Middle frontal gyrus (tissue), 1 donor: ENCODE measurements around the gene OR7C1.
"Not testable (repeated sequence)": the region's sequence is repeated elsewhere in the genome, so short reads cannot be mapped to it uniquely, and the experiment has no call there.

Experiments used
- DNase-seq: peaks from one replicate; pipeline ENCODE4 v3.0.0-alpha.2; 2015; ENCODE audit warnings: low spot score; ENCODE audit errors: extremely low spot score

OR7C1 gene

DNA sequence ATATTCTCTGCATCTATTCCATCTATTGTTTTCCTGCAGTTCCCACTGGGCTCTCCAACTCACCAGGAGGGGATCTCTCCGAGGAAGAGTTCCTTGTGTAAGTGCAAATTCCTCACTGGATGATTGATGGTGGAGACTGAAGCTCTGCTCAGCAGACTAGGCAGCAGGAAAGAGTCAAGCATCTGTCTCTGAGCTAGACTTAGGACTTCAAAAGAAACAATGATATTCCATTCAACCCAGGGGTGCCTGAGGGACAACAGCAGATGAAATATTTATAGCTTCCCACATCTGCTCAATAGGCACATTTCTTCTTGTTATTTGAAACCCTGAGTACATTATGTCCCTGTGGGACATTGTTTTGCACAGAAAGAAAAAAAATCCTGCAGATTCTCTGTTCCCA lies at the start of gene OR7C1, which contains the start of gene OR7A5:
TSS of gene OR7C1 (minus strand) at position 175 of the 400 bp plus-strand sequence. CDS start 35,049 bp downstream, outside the sequence.
TSS of gene OR7A5 (minus strand) at position 175 of the 400 bp plus-strand sequence. CDS start 6,944 bp downstream, outside the sequence.
- no peak for DNase-seq

DNA sequence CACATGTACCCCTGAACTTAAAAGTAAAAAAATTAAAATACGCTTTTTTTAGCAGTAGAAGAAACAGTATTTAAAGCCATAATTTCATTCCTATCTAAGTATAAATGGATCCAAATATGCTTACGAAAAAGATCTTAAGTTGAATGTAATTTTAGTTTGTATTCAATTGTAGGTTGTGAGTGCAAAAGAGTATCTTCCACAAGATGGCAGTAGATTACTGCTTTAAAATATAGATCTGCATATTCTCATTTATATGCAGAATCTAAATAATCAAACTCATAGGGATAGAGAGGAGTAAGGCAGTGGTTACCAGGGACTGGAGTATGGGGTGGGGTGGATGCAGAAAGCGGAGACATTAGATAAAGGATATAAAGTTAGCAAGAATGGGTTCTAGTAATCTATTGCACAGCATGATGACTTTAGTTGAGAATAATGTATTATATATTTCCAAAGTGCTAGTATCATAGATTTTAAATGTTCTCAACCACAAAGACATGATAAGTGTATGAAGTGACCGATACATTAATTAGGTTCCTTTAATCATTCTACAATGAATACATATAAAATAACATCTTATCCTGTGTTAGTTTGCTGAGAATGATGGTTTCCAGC lies 36.7 kb upstream of the OR7C1 start:
- no peak for DNase-seq

DNA sequence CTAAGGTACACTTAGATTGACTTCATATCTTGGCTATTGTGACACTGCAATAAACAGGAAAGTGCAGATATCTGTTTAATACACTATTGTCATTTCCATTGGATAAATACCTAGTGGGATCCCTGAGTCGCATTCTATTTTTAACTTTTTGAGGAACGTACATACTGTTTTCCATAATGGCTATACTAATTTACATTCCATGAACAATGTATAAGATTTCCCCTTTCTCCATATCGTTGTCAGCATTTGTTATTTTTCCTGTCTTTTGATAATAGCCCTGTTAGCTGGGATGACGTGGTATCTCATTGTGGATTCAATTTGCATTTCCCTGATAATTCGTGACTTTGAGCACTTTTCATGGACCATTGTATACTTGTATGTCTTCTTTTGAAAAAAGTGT lies 33.5 kb upstream of the OR7C1 start:
- DNase-seq, result no peak

DNA sequence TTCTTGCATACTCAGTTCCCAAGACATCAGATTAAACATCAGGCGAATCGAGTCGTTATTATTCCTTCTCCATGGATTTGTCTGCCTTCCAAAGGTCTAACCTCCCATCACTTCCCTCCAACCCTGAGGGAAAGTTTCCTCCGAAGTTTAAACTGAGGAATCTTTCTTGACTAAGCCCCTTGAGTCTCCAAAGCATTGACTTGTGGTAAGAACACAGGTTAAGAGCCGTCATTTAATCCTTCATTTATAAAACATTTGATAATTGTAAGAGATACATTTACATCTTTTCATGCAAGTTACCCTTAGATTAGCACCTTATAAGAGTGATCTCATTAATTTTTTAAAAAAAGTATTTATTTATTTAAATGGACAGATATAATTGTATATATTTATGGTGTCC lies 13.8 kb upstream of the OR7C1 start, which contains the start of gene OR7A10:
TSS of gene OR7A10 (minus strand) at position 101 of the 400 bp plus-strand sequence. CDS start 7,045 bp downstream, outside the sequence.
- DNase-seq, result no peak

DNA sequence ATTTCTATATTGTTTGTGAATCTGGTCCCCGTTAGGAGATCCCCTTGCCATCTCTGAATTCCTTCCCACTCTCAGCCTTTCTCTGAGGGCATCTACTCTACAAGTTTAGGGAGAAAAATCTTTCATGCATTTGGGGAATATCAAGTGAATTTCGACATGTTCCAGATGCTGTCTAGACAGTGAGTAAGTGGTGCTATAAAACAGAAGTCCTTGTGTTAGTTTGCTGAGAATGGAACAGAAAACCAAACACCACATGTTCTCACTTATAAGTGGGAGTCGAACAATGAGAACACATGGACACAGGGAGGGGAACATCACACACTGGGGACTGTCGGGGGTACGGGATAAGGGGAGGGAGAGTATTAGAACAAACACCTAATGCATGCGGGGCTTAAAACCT lies 8.6 kb upstream of the OR7C1 start:
- DNase-seq, result no peak

DNA sequence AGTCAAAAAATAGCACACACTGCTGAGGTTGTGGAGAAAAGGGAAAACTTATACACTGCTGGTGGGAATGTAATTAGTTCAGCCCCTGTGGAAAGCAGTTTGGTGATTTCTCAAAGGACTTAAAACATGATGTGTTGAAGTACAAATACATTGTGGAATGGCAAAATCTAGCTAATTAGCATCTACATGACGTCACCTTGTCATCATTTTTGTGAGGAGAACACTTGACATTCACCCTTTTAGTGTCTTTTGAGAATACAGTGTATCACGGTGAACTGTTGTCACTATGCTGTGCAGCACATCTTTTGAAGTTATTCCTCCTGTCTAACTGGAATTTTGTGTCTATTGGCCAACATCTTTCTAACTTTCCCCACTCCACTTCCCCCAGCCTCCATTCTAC lies 8.2 kb upstream of the OR7C1 start:
- DNase-seq, result no peak

DNA sequence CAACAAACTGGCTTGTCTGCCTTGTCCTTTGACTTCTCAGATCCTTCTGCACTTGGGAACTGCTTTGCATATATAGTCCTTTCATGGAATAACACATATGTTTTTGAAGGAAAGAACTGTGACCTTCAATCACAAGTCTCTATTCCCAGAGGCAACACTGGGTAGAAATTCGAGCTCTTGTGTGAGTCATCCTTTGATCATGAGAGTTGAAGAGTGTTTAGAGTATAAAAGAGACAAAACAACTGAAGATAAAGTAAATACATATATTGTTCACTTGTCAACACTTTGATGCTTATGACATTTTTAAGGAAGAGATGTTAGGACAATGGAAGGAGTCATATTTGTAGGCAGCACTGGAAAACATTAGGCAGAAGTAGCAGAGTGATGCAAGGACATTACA lies 5.2 kb upstream of the OR7C1 start:
- no peak for DNase-seq

DNA sequence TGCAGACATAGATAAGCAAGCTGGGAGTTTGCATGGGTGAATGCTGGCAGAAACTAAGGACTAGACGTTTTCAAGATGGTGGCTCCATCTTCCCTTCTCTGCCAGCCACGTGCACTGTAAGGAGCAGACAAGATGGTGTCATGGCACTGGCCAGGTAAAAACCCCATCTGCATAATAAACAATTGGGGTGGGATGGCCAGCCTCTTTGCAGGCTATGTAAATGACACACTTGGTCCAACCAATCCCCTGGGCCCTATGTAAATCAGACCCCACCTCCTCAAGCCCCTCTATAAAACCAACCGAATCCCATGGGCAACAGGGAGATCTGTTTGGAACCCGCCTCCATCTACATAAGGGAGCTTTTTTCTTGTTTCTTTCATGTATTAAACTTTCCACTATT lies 2.4 kb upstream of the OR7C1 start:
- DNase-seq, result no peak

DNA sequence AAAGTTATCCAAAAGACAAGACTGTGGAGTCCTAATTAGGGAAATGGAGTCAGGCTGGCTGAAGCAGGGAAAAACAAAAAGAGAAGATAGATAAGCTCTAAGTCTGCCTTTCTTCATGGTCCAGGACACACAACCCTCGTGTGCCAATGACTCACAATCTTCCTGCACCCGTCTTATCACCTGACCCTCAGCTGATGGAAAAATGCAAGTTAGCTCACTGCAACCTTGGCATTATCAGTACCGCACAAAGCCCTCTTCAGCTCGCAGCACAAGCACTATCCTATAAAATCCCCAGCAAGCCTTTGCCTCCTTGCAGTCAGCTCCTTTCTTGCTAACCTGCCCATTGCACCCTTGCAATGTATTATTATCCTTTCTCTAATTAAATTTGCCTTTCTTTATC lies 4.3 kb downstream of the OR7C1 start:
- DNase-seq, result no peak

DNA sequence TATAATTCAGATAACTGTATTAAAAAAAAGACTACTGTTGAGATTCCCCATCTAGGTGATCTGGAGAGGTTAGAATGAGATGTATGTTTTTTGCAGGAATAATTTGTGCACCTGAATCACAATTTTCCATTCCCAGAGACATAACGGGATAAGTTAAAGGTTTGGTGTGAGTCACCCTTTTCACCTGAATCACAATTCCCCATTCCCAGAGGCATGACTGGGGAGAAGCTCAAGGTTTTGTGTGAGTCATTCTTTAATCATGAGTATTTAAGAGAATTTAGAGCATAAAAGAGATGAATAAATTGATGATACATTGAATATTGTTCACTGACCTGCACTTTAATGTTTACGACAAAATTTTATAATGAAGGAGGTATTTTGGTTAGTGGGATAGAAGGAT lies 9.0 kb downstream of the OR7C1 start:
- DNase-seq, result no peak

DNA sequence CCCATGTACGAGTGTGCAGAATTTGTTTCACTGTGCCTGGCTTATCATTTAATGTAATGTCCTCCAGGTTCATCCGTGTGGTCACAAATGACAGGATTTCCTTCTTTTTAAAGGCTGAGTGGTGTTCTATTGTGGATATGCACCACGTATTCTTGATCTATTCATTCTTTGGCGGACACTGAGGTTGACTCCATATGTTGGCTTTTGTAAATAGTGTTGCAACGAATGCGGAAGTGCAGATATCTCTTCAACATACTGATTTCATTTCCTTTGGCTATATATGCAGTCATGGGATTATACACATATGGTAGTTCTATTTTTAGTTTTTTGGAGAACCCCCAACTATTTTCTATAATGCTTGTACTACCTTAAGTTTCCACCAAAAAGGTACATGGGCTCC lies 13.0 kb downstream of the OR7C1 start:
- no peak for DNase-seq

DNA sequence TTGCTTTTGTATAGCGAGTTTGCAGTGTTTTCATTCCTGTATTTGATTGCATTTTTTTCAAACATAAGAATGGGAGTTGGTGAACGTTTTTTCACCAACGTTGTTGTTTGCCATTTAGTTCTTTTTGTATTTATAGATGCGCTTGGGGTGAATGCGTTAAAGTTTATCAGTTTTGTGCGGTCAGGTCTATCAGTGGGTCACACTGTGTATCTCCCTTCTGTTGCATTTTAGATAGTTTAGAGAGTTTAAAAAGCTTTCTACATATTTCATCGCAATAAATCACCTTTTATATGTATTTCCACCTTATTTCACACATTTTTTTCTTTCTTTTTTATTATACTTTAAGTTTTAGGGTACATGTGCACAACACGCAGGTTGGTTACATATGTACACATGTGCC lies 16.4 kb downstream of the OR7C1 start:
- no peak for DNase-seq

DNA sequence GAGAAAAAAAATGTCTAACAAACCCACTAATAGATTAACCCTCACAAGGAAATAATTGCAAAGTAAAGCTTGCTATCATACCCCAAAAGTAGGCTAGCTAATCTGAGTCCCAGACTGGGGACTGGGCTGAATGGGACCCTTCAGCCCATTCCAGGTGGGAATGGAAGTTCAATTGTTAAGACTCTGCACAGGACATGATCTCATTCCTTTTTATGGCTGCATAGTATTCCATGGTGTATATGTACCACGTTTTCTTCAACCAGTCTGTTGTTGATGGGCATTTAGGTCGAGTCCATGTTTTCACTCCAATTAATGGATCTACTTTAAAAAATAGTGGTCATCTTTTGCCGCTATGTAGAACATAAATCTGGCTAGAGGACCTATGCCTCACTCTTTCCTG lies 17.9 kb downstream of the OR7C1 start:
- DNase-seq, result no peak

DNA sequence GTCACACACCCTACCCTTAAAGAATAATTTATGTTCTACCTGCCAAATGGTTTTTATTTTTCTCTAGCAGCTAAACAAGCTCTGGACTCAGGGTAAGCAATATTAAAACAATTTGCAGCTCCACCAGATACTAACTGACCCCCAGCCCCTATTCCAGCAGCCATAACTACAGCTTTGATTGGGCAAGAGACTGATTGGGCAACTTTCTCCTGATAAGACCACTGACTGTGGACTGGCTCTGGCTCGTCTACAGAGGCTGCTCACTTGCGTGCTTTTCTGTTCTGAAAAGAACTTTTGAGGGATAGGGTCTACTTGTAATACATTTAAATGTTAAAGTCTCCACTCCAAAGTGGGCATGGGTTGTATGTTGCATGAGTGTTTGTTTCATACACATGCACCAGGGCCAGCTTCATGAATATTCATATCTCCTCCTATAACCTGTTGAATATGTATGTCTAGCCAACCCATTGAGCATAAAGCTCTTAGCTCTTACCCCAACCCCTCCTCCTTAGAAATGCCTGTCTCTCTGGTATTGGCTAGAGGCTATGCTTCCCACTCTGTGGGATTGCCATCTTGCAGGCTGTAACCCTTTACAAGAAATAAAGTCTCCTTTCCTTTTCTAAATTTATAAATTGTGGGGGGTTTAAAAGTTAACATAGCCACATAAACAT lies 19.9 kb downstream of the OR7C1 start:
- DNase-seq, result no peak

DNA sequence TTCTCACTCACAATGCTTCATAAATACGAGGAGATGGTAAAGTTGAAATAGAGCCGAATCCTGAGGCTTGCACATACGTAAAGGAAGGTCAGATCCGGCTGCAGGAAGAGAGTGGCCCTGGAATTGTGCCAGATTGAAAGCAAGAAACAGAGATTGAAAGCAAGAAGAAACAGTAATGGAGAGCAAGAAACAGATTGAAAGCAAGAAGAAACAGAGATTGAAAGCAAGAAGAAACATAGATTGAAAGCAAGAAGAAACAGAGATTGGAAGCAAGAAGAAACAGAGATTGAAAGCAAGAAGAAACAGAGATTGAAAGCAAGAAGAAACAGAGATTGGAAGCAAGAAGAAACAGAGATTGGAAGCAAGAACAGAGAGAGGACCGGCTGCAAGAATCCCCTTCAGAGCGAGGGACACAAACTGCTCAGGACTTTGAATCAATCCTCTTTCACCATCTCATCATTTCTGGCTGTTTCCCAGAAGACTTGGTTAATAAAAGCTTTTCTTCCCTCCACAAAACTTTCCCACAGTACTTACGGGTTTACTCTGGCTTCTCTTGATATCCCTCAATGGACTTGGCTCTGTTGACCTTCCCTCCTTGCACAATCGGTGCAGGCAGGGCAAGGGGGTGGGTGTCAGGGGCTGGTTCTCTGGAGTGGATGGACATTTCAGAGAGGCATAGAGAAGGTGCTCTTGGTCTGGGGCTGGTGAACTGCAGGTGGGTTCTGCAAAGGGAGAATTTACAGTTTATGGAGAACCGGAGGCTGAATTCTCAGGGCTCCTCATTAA lies 25.5 kb downstream of the OR7C1 start:
- DNase-seq, result no peak

DNA sequence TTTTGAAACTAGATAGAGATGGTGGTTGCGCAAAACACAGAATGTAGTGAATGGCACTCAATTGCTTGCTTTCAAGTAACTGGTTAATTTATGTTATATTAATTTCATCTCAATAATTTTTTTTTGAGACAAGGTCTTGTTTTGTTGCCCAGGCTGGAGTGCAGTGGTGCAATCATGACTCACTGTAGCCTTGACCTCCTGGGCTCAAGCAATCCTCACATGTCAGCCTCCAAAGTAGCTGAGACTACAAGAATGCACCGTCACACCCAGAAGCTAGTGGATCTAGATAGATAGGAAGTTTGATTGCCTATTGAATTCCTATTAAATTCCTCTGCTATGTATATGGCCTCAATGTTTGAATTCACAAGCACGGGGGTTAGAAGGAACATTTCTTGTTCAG lies 30.2 kb downstream of the OR7C1 start:
- DNase-seq, result no peak

DNA sequence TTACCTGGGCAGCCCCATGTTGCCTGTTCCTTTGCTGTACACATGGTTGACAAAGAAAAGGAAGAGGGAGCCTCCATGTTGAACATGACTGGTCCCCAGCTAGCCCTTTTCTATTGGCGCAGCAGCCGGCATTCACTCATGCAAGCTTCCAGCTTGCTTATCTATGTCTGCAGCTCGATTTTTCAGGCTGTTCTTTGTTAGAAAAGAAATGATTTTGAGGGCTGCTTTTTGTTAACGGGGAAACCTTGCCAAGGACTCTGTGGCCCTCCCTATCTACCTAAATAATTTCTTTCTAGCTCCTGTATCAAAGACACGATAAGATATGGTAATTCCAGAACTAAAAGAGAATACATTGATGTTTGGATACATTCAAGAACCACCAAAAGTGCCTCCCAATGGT lies 36.2 kb downstream of the OR7C1 start:
- DNase-seq, result no peak

DNA sequence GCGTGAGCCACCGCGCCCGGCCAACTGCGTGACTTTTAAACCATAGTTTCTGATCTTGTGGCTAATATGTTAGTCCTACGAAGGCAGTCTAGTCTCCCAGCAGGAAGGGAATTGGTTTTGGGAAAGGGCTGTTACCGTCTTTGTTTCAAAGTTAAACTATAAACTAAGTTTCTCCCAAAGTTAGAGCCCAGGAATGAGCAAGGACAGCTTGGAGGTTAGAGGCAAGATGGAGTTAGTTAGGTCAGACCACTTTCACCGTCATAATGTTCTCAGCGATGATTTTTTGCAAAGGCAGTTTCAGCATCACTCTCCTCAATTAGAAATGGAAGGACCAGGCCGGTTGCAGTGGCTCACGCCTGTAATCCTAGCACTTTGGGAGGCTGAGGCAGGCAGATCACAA lies 39.0 kb downstream of the OR7C1 start:
- DNase-seq, result no peak

DNA sequence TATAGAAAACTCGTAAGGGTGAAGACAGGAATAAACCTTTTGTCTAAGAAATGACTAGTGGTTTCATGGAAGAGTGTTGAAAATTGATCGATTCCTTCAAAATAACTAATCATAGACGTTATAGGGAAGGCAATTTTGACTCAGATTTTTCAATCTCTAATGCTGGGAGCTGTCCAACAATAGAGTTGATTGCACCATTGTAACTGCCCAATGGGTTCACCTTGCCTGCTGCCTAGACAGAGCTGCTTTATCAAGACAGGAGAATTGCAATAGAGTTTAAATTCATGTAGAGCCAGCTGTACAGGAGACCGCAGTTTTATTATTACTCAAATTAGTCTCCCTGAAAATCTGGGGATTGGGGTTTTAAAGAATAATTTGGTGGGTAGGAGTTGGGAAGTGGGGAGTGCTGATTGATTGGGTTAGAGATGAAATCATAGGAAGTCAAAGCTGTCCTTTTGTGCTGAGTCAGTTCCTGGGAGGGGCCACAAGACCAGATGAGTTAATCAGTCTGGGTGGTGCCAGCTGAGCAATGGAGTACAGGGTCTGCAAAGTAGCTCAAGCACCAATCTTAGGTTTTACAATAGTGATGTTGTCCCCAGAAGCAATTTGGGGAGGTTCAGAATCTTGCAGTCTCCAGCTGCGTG lies 39.8 kb downstream of the OR7C1 start:
- no peak for DNase-seq

DNA sequence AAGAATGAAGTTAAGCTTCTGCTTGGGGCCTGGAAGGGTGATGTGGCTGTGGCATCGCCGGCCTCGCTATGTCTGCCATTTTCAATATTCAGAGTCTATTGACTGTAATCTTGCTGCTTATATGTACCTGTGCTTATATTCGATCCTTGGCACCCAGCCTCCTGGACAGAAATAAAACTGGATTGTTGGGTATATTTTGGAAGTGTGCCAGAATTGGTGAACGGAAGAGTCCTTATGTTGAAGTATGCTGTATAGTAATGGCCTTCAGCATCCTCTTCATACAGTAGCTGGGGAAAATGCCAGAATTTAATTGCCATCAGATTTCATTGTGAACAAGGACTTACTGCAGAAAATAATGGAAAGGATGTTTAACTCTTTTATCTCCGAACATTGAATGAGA lies 42.7 kb downstream of the OR7C1 start:
- not testable (repeated sequence) for DNase-seq

DNA sequence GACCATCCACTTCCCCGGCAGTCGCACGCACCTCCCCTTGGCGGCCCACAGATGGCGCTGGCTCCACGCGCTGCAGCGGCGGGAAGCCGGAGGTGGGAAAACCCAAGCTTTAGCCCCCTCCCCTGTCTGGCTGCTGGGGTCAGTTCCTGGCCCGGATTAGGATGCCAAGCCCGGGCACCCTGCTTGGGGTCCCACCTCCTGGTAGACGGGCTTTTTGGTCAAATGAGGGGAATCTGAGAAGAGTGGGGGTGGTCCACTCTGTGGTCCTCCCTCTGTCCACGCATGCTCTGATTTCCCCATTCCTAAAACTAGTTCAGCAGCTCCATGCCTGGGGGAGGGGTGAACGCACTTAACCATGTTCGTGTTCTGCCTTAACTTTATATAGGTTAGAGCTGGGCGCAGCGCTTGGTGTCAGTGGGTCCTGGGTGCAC lies 48.5 kb downstream of the OR7C1 start:
- no peak for DNase-seq
